T-helper 22 cell (primary cell): ENCODE measurements around the gene TBL1X.
"Not testable (repeated sequence)": the region's sequence is repeated elsewhere in the genome, so short reads cannot be mapped to it uniquely, and the experiment has no call there.

Source experiments
- DNase-seq: peaks from one replicate; pipeline ENCODE4 v3.0.0-alpha.2; 2020; ENCODE audit warnings: low read depth

The TBL1X gene

DNA sequence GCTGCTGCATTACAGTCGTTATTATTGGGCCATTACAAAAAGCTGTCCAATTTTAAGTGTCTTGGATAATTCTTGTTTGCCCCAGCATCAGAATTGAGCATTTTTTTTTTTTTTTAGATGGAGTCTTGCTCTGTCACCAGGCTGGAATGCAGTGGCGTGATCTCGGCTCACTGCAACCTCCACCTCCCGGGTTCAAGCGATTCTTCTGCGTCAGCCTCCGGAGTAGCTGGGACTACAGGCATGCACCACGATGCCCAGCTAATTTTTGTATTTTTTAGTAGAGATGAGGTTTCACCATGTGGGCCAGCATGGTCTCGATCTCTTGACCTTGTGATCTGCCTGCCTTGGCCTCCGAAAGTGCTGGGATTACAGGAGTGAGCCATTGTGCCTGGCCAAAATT is 71.3 kb downstream of the TBL1X start:
- not testable (repeated sequence) for DNase-seq

DNA sequence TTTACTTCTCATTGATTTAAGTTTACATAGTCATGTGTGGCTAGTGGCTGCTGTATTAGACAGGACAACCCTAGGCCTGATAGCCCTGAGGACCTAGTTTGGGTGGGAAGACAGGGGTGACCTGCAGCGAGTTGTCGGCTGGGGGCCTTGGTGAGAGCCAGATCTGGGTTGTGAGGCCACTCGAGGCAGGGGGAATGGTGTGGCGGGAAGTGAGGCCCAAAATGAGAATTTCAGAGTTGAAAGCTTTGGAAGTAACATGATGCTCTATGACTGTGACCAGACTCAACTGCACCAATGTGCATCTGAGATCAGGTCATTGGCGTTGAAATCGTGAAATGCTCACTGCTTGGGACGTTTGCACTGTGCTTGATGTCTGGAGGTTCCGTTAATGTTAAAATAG is 72.9 kb downstream of the TBL1X start:
- DNase-seq = no peak

DNA sequence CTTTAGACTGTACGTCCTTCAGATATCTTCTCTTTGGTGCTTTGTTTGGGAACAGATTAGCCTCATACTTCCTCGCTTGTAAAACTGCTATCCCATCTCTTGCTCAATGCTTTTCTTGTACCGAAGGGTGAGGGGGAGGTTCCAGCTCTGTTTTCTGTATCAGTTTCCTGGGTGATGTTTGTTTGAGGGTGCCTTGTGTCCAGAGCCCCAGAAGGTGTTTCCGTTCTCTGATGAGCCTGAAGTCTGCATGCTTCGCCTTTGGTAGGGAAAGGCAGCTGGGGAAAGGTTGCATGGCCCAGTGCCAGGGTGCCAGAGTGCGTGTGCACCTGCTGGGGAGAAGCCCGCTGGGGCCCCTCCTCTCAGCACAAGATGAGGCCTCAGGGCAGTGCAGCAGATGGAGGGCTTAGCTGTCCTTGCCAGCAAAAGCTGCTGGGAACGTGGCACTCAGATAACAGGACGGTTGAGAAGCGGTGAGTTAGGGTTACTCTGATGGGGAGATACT is 73.7 kb downstream of the TBL1X start:
- no peak for DNase-seq

DNA sequence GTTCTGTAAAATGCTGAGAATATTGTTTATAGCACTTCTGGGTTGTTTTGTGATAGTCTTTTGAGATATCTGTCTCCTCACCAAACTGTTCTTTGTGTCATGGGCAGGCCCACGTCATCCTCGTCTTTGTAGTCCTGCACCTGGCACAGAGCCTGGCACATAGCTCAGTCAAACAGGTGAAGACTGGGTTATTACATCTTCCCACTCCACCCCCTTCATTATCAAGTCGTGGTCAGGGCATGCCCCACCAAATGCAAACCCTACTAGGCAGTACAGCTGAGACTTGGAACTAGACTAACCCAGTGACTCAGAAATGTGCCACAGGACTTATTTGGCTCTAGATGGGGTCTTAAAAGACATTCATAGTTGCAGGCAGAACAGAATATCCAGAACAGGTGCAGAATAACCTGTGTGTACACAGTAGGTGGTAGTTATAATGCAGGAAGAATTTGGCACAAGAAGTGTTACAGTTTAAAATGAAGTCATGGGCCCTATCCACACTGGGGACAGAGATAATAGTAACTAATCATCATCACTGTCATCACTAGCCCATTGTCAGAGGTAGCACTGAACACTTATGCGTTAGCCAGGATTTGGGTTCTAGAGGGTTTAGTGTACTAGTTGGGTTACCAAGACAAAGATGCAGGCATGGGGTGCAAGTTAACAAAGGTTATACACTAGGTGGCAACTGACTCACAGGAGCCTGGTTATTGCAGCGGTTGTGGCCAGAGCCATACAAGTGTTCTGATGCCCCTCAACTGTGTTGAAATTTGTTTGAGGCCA is 74.9 kb downstream of the TBL1X start:
- DNase-seq = no peak

DNA sequence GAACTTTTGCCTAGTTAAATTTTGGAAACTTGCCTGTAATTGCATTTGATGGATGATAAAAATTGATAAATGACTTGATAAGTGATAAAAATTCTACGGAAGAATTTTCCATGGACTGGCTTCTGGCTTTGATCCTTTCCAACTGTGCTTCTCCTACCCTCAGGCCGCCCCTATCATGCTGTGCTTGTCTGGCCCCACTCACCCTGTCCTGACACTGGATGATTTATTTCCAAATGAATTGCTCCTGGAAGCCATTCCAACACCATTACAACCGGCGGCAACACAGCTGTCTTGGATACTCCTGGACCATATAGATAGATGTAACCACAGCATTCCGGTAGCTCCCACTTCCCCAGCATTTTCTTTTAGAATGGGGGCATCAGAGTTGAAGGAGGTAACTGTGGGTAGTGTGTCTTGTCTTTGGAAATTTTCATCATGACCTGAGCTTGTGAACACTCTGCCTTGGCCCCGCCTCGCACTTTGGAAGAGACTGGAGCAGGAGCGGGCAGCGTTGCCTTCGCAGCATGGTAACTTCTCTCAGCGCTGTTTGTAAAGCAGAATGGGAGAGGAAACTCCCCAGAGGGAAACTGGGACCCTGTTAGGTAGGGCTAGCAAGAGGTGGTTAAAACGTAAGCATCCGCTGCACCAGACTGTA is 77.4 kb downstream of the TBL1X start:
- no peak for DNase-seq

DNA sequence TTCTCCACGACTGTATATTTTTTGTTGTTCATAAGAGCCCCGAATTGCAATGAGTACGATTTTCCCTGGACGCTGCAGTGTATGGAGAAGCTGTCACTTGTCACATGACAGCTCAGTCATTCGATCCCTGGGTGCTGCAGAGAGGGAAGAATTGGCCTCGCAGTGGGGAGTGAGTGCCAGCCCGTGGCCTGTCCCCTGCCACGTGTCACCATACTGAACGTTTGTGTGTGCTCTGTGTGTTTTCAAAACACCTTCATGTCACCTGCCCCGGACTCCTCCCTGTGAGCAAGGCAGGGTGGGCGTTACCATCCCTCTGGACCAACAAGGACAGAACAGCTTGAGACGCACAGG is 77.9 kb downstream of the TBL1X start:
- no peak for DNase-seq

DNA sequence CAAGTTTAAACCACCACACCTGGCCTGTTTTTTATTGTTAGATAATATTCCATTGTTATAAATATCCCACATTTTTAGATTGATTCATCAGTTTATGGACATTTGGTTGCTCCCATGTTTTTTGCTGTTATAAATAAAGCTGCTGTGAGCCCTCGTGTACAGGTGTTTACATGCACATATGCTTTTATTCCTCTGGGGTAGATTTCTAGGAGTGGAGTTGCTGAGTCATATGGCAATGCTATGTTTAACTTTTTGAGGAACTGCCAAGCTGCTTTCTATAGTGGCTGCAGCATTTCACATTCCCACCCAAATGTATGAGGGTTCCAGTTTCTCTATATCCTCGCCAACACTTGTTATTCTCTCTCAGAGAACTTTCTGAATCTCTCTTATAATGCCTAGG is 90.5 kb downstream of the TBL1X start:
- DNase-seq = no peak

DNA sequence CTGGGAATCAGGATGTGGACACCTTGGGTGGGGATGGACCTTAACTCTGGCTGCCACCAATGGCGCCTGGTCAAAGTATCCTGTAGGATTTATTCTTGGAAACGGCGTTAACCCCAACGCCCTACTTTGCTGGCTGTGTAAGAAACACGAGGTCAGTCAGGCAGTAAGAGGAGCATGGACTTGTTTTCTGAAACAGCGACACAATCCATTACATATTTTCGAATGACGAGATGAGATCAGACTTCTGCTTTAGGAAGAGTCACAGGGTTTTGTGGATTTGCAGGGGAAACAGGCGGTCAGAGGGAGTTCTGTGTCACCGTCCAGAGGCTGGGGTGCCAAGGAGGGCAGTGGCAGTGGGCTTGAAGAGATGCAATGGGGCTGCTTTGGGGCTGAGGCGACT is 92.2 kb downstream of the TBL1X start:
- no peak for DNase-seq

DNA sequence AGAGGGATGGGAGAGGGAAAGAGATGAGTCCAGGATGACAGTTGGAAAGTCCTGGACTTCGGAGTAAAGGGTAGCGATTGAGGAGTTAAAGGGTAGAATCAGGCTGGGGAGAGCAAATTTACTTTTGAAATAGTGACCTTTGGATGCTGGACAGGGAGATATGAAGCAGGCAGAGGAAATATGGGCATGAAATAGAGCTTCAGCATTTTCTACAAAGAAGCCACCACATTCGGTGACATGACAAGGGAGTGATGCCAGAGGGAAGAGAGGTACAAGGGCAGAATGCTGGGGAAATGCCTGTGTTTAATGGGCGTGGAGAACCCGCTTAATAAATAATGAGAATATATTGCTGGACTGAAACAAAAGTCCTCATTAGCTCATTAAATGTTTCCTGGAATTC is 92.7 kb downstream of the TBL1X start:
- no peak for DNase-seq

DNA sequence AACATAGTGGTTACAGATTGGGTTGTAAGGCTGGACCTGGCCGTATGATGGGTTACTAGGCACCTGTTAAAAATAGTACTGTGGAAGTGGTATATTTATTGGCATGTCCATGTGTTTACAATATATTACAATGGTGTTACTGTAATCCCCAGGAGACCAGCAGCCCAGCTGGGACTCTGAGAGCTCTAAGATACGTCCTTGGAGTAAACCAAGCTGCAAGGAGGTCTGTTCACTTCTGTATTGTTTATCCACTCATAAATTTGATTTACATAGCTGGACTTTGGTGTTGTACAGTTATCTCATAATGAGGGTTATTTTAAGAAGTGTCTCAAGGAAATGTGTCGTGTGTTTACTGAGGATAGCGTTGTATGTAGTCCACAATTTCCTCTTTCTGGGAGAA is 93.8 kb downstream of the TBL1X start:
- DNase-seq = no peak

DNA sequence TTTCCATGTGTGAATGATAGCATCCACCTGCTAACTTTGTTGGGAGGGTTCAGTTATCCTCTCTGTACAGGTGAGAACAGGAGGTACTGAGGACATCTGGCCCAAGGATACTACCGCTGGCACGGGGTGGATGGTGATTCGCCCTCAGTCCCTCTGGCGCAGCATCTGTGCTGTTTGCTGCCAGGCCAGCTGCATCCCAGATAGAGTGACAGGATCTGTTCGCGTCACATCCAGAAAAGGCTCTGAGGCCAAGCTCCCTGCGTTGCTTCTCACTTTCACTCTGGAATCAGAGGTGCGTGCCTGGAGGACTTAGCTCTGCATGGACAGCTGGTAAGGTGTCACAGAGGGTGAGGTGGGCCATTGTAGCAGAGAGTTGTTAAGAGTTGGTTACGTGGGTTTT is 95.4 kb downstream of the TBL1X start:
- no peak for DNase-seq

DNA sequence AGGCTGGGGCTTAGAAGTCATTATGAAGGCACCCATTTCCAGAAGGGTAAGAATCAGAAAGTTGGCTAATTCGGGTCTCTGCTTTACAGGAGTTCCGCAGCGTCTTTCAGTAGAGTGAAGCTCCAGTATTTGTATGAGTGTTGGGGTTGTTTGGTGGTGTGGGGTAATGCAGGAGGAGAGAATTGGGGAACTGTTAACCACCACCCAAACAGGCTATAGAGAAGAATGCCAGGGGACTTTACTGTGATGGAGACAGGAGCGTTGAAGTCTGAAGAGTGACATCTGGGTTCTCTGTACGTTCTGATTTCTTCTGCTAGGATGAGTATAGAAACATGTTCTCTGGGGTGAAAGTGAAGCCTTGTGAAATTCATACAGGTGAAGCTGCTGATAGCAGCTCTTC is 96.3 kb downstream of the TBL1X start:
- DNase-seq = no peak

DNA sequence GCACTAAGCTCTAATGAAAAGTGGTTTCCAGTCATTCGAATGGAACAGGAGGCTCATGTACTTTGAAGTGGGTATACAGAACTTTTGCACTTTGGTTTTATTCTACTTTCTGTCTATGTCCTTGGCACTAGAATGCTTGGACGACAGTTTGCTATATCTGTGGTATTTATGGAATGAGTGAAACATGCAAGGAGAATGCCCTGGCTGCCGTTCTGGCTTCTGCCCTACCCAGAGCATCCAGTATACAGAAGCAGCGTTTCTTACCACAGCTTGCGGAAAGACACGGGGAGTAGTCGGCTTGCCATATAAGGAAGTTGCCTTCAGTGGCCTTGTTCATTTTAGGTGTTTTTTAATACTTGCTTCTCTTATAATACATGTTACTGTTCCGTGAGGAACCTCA is 98.0 kb downstream of the TBL1X start:
- no peak for DNase-seq

DNA sequence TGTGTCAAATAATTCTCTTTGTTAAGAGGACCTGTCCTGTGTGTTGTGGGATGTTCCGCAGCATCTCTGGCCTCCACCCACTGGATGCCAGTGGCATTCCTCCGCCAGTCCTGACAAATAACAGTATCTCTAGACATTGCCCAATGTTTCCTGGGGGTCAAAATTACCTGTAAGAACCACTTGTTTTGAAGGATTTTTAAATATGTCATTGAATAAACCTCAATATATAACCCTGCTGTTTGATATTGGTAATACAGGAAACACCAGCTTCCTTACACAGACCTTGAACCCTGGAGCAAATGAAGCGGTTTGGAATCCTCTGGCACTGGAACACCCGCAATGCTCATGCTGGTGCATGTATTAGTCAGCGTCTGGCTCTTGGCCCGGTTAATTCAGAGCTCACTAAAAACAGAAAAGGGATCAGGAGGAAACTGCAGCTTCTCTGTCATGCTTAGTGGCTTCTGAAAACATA is 101.3 kb downstream of the TBL1X start:
- no peak for DNase-seq

DNA sequence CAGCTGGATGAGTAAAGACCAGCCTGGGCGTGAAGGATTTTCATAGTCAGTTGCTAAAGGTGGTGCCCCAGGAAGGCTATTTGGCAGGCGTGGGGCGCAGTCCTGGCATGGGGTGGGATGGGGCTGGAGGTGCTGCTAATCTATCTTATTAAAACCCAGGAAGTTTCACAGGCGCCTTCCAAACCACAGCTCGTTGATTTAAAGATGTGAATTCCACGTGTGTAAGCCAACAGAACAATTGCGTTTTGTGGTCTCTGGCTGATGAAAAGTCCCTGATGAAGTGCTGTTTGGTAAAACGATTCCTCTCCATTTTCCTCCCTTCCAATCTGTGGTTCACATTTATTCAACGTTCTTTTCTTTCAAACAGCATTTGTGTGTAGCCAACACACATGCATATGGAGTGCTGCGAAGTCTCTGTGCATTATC is 105.0 kb downstream of the TBL1X start:
- no peak for DNase-seq

DNA sequence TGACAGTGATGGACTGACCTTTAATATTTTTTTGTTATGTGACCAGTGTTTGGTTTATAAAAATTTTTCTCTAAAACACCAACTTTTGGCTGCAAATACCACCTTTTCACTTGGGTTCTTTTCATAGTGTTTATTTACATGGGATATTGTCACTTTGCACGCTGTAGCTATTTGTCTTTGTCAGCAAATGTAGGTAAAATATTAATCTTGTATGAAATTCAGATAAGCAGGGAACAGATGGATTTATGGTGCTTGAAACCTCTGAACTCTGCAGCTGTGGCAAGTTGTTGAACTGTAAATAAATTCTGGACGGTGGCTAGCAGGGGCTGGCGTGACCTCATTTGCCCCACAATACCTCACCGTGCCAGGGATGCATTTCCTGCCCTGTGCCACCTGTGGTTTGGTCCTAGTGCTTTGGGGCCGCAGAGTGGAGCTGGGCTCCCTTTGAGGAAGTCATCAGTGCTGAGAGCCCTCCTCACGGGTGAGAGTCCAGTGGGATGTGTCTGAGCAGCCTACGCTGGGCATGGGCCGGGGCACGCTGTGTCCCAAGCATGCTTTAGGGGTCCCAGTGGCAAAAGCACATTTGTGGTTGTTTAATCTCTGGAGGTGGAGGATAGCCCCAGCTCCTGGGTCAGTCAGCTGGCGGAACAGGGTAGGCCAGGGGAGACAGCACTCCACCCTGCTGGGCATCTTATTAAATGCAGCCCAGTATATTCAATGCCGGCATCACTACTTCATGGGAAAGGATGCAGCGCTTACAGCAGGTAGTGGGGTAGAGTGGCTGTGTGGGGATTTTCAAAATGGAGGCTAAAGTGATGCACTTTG is 108.6 kb downstream of the TBL1X start:
- no peak for DNase-seq

DNA sequence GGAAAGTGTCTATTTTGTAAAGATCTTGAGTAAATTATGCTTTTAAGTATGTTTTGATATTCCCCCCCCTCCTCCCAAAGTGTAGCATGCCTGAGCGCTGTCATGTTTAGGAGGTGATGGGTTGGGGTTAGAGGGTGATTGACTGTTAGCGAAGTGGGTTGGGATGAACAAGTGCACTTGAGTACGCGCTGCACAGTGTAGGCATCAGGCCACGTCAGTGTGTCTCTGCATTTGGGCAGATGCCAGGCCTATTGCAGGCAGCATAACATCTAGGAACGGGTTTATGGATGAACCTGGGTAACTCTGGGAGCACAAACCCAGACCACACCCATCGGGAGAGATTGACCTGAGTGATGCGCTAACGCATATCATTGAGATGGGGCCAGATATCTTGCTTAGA is 111.2 kb downstream of the TBL1X start:
- no peak for DNase-seq

DNA sequence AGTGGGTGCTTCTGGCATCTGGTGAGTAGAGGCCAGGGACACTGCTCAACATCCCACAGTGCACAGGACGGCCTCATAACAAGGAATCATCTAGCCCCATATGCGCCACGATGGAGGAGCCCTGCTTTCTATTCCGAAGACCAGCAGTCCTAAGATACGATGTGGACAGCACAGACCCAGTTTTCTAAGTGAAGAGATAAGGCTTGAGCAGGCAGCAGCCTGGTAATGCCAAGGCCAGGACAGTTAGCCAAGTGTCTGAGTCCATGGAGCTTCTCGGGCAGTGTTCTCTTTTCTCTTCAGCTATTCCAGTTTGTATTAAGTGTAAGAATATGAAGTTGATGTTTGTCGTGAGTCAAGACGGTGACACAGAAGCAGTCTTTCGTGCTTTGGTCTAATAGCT is 112.7 kb downstream of the TBL1X start:
- DNase-seq = no peak

DNA sequence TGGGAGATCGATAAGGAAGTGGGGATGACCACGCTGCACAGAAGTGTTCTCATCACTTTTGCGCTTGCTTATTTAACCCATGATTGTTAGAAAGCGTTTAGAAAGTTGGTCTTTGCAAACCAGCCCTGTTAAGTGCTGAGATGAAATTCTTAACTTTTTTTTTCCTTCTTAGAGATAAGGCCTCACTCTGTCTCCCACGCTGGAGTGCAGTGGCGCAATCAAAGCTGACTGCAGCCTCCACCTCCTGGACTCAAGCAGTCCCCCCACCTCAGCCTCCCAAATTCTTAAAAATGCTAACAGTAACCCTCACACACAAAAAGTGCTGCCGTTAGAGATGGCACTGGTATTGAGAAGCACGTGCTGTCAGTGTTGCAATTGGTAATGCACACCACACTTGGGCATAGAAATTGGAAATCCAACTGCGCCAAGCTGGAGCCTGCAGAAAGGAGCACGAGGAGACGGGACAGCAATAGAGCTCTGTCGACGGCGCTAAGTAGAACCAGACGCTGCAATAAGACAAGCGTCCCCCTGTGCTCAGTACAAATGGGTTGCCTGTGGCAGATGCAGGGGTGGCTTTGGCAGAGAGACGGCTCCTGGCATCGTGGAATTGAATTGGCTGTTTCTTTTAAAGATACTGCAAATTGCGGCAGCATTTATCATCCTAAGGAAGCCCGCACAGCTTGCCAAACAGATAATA is 113.4 kb downstream of the TBL1X start:
- DNase-seq = no peak

DNA sequence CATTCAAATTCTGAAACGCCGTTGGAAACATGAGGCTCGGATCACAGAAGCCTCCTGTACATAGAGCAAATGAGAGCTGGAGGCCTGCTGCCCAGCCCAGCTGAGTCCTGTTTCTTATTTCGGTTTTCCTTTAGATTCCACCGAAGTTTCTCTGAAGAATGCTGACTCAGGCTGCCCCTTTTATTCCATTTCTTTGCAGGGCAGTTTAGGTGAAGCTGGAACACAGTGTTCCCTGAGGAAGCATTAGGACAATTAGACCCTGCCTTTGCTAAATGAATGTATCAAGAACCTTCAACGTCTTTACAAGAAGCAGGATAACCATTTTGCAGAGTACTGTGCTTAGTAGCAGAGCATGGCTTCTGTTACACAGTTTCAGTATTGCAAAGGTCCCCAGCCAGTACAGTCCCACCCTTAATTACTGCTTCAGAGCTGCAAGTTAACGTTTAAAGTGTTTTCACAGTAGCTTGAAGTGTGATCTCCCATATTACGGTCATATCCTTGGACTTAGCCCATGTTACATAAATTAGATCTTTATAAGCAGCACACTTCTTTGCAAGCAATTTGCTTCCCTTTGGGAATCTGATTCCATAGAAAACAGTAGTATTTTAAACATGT is 117.0 kb downstream of the TBL1X start:
- no peak for DNase-seq

DNA sequence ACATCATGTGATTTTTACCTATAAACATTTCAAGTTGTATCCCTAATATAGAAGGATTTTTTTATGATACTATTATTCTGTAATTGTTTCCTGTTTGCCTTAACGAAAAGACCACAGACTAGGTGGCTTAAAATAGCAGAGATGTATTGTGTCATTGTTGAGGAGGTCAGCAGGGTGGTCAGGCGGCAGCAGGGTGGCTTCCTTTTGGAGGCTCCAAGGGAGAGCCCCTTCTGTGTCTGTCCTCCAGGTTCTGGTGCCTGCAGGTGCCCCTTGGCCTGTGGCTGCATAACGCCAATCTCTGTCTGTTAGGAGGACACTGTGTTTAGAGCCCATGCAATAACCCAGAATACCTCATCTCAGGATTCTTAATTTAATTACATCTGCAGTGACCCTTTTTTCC is 118.1 kb downstream of the TBL1X start:
- DNase-seq = no peak

DNA sequence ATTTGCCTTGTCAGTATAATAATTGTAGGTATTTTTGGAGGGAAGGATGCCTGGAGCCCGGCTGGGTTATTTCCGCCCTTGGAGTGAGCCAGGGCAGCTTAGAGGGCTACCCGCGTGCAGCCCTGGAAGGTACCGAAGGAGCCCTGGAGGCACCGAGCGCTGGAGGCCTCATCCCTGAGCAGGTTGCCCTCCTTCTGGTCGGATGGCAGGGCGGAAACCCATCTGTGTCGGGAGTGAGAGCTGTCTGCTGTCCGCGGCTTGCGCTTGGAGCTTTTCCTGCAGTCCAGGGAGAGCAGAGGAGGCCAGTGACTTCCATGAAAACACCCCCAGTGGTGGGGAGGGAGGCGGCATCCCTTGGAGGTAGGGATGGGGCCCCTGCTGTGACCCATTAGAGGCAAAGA is 122.1 kb downstream of the TBL1X start:
- DNase-seq = no peak
